Epithelial cell of proximal tubule (primary cell): ENCODE measurements around the gene CDCA8. TPM values are rescaled to one million over a fixed set of nuclear protein-coding genes. Genes with fewer than 3 reads are reported as not detected.
"Not testable (repeated sequence)": the region's sequence is repeated elsewhere in the genome, so short reads cannot be mapped to it uniquely, and the experiment has no call there.

Experiments
- DNase-seq: peaks from one replicate; pipeline ENCODE4 v3.0.0-alpha.2; 2011; ENCODE audit warnings: low read depth
- H3K4me3 ChIP-seq: 2 replicates; pipeline ENCODE4 v1.5.1; 2011; ENCODE audit warnings: low read depth, mild to moderate bottlenecking, low read length
- total RNA-seq: library from RNA; depleted of rRNA; stranded (reverse); fragments of >200 nt; gene quantifications from 2 replicates; pipeline ENCODE4 v1.2.3, GENCODE V29; 2015
- TF ChIP-seq, protein P1 (sequence below): conservative IDR thresholded peaks from 2 replicates; pipeline ENCODE4 v1.5.1; 2012; ENCODE audit warnings: low read depth, mild to moderate bottlenecking, low read length

Gene CDCA8
- total RNA-seq, 1 donor from 2014 or later: 42.2 TPM

DNA sequence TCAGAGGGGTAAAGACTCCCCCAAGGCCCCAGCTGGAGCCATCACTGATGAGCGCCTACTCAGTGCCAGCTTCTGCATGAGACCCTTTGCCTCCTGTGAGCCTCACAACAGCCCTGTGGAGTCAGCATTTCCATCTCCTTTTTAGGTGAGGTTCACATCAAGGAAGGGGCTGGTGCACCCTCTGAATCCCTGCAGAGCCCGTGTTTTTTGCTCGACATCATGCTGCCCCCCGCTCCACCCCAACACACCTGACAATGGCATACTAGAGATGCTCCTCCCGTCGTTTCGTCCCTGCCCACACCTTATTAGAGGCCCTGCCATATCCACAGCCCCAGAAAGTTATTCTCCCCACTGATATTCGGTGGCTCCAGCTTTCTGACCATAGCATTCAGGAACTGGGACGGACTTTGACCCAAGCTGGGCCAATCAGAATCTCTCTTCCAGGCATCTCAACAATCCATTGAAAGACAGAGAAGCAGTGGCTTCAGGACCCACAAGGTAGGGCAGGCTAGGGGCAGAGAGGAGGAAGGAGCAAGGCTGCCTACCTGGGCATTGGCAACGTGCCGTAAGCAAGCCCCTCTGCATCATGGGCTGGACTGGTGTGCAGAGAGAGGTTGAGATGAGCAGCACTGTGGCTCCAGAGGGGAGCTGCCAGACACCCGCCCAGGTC is 39.9 kb downstream of the CDCA8 start:
- TF ChIP-seq, protein P1, sequence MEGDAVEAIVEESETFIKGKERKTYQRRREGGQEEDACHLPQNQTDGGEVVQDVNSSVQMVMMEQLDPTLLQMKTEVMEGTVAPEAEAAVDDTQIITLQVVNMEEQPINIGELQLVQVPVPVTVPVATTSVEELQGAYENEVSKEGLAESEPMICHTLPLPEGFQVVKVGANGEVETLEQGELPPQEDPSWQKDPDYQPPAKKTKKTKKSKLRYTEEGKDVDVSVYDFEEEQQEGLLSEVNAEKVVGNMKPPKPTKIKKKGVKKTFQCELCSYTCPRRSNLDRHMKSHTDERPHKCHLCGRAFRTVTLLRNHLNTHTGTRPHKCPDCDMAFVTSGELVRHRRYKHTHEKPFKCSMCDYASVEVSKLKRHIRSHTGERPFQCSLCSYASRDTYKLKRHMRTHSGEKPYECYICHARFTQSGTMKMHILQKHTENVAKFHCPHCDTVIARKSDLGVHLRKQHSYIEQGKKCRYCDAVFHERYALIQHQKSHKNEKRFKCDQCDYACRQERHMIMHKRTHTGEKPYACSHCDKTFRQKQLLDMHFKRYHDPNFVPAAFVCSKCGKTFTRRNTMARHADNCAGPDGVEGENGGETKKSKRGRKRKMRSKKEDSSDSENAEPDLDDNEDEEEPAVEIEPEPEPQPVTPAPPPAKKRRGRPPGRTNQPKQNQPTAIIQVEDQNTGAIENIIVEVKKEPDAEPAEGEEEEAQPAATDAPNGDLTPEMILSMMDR: no peak
- no peak overlapping the region for H3K4me3 ChIP-seq

DNA sequence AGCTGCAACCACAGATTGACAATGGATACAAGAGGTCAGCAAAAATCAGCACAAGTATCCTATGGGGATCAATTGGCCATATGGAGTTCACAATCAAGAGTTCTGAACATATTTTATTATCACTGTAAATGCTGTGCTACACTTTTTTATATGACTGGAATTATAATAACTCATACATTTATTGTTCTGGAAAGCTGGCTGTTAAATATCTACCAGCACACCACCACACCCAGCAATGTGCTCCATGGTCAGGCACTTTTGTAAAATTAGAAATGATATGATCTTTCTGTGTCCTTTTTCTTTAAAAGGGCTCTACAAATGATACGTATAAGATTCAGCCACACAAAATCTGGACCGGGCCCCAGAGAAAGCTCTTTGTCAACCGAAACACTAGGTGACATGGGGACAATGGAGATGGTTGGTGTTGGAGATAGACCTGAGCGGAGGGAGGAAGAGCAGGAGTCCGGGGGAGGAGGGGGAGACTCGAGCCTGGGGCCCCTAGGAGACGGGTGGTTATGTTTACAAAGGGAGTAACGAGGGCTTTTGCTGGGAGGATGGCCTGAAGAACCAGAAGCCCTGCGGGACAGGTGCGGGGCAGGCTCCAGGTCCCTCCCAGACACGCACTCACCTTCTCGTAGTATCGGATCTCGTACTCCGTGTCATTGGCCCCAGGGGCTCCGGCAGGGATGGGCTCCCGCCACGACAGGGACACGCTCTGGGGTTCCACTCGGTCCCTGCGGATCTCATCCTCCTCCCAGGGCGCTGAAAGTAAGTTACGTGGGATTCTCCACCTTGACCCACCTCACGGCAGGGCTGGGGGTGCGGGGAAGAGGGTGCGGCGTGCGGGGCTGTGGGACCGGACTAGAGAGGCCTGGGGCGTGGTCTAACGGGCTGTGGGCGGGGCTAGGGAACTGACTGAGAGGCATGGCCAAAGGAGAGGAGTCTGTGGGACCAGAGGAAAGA is 42.6 kb downstream of the CDCA8 start:
- DNase-seq: no peak
- TF ChIP-seq, protein P1: no peak
- H3K4me3 ChIP-seq: no peak overlapping the region

More for the DNA sequence above, 39.9 kb downstream of the CDCA8 start:
- DNase-seq: no peak

DNA sequence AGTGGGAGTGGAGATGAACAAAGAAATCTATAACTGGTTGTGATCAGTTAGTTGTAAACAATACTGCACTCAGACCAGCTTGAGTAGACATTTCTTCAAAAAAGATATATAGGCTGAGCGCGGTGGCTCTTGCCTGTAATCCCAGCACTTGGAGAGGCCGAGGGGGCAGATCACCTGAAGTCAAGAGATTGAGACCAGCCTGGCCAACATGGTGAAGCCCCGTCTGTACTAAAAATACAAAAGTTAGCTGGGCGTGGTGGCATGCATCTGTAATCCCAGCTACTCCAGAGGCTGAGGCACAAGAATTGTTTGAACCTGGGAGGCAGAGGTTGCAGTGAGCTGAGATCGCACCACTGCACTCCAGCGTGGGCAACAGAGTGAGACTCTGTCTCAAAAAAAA is 45.7 kb downstream of the CDCA8 start:
- not testable (repeated sequence) for H3K4me3 ChIP-seq, DNase-seq

DNA sequence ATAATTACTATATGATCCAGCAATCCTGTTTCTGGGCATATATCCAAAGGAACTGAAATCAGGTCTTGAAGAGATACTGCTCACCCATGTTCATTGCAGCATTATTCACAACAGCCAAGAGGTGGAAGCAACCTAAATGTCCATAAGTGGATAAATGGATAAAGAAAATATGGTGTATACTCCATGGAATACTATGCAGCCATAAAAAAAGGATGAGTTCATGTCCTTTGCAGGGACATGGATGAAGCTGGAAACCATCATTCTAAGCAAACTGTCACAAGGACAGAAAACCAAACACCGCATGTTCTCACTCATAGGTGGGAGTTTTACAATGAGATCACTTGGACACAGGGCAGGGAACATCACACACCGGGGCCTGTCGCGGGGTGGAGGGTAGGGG is 46.3 kb downstream of the CDCA8 start:
- H3K4me3 ChIP-seq, DNase-seq: not testable (repeated sequence)

DNA sequence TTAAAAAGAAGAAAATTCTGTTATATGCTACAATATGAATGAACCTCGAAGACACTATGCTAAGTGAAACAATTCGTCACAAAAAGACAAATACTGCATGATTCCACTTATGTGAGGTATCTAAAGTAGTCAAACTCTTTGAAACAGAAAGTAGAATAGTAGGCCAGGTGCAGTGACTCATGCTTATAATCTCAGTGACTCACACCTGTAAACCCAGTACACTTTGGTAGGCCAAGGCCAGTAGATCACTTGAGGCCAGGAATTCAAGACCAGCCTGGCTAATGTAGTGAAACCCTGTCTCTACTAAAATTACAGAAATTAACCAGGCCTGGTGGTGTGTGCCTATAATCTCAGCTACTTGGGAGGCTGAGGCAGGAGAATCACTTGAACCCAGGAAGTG is 46.9 kb downstream of the CDCA8 start:
- peak; percentile 15 for DNase-seq
- H3K4me3 ChIP-seq: no peak overlapping the region
- TF ChIP-seq, protein P1: no peak

DNA sequence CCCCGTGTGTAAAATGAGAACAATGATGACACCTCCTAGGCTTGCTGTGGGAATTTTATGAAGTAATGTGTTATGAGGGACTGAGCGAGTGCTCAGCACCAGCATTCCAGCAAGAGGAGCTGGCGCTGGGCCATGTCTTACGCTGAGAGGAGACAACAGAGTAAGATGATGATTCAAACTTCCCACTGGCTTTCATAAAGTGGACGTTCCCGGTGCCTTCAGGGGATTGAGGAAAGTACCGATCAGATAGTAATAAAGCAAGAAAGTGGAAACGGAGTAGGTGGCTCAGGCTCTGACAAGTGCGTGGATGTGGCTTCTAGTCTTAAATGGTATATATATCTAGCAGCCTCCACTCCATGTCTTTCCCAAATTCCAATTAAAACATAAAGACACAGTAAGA is 48.8 kb downstream of the CDCA8 start:
- H3K4me3 ChIP-seq: no peak overlapping the region
- TF ChIP-seq, protein P1: no peak
- DNase-seq: peak; percentile 12

DNA sequence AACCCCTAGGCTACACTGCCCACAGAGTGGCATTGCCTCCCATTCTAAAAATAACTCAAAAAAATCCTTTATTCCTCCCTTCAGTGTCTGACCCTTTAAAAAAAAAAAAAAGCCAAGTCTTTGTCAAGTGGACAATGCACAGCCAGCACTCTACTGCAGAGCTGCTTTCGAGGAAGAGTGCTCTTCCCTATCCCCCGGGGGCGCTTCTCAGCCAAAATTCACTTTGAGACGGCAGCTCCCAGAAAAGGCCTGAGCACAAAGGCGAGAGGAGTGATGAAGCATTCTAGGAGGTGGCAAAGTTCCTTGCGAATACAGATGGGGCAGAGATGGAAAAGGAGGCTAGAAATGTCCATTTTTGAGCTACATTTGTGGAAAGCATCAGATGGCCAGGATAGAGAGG is 49.3 kb downstream of the CDCA8 start:
- H3K4me3 ChIP-seq: no peak overlapping the region
- TF ChIP-seq, protein P1: no peak
- no peak for DNase-seq
